HAP-1 (cell line): Measurements from ENCODE around the gene MKLN1.

ENCODE experiments used
- DNase-seq, 2 experiments: peaks; one replicate each; pipeline ENCODE4 v3.0.0-alpha.2; 2016 to 2020; ENCODE audit warnings: low spot score in 2 of 2
- H3K27me3 ChIP-seq: fragments of 250-450 bp; sonication (Bioruptor Pico); 2 replicates; pipeline ENCODE4 v1.5.1; 2020; ENCODE audit warnings: low read depth, mild to moderate bottlenecking, moderate library complexity
- H3K36me3 ChIP-seq: fragments of 250-450 bp; sonication (Bioruptor Pico); replicated peaks from 2 replicates; pipeline ENCODE4 v1.5.1; 2020; ENCODE audit warnings: mild to moderate bottlenecking
- H3K4me1 ChIP-seq: fragments of 250-450 bp; sonication (Bioruptor Pico); 2 replicates; pipeline ENCODE4 v1.5.1; 2020; ENCODE audit warnings: mild to moderate bottlenecking
- H3K4me3 ChIP-seq: fragments of 250-450 bp; sonication (Bioruptor Pico); 2 replicates; pipeline ENCODE4 v1.5.1; 2020; ENCODE audit warnings: mild to moderate bottlenecking, moderate library complexity
- H3K9me3 ChIP-seq: fragments of 250-450 bp; sonication (Bioruptor Pico); 2 replicates; pipeline ENCODE4 v1.5.1; 2020; ENCODE audit warnings: mild to moderate bottlenecking, moderate library complexity
- in situ Hi-C: fragments of 300-500 bp; cut with MboI; formaldehyde crosslinking; loops from 3 replicates; pipeline ENCODE4 v1.14.3; 2020; ENCODE audit warnings: low sequenced_read_pairs, inconsistent platforms, mixed read lengths

MKLN1 gene

GRCh38 chr7:131546126-131546525, 218.4 kb downstream of the MKLN1 start:
- H3K4me1 ChIP-seq: no peaks in the 10 kb centered on the region
- in situ Hi-C loops: no loop called here
- no peak overlapping the region for H3K4me3 ChIP-seq
- H3K9me3 ChIP-seq: no peaks in the 10 kb centered on the region; the same call in 1 of the 2 replicates
- H3K27me3 ChIP-seq: no peaks in the 10 kb centered on the region
- DNase-seq: no peak
- no peaks in the 10 kb centered on the region; the same call in 1 of the 2 replicates for H3K36me3 ChIP-seq
